ENCODE measurements around the gene UBE2O. TPM values are rescaled to one million over a fixed set of nuclear protein-coding genes. Genes with fewer than 3 reads are reported as not detected.

The UBE2O gene
- total and polyA plus RNA-seq, 2 donors (not counting 3 experiments of a cell fraction or from before 2014, with no cell fraction given), result 13.9 to 34.1 TPM

DNA sequence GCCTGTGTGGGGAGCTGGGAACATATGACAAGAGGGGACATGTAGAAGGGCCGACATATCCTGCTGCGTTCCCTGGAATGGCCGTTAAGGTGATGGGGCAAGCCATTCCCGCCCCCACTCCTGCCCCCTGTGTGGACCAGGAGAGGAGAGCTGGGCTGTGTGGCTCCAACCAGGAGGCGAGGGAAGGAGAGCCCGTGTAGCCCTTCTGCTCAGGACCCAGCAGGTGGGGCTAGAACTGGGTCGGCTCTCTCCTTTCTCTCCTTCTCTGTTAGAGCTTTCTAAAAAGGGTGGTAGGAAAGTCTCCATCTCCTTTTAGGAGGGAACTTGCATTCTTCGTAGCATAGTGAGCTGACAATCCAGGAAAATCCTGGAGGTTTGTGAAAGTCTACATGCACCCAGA, 55.8 kb downstream of the UBE2O start:
- TF ChIP-seq GATA2 (IDR thresholded peaks at IDR 0.05; ENCODE audit: insufficient read depth, insufficient read length, low read depth, low read length), result no peak
- TF ChIP-seq, protein P1, sequence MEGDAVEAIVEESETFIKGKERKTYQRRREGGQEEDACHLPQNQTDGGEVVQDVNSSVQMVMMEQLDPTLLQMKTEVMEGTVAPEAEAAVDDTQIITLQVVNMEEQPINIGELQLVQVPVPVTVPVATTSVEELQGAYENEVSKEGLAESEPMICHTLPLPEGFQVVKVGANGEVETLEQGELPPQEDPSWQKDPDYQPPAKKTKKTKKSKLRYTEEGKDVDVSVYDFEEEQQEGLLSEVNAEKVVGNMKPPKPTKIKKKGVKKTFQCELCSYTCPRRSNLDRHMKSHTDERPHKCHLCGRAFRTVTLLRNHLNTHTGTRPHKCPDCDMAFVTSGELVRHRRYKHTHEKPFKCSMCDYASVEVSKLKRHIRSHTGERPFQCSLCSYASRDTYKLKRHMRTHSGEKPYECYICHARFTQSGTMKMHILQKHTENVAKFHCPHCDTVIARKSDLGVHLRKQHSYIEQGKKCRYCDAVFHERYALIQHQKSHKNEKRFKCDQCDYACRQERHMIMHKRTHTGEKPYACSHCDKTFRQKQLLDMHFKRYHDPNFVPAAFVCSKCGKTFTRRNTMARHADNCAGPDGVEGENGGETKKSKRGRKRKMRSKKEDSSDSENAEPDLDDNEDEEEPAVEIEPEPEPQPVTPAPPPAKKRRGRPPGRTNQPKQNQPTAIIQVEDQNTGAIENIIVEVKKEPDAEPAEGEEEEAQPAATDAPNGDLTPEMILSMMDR (IDR thresholded peaks at IDR 0.05; ENCODE audit: extremely low read depth in 1 of 2, insufficient read depth in 1 of 2, low read depth in 1 of 2, low read length in 2 of 2), result peak in 1 of 2 donors; percentile 9
- Histone ChIP-seq H3K4me2 (ENCODE audit: insufficient read depth, low read length) (no peak overlapping the region), H3K4me1 (ENCODE audit: control insufficient read depth, extremely low read depth, insufficient read depth, low read length) (no peaks in the 10 kb centered on the region), H3K9me1 (replicated peaks; ENCODE audit: control insufficient read depth, extremely low read depth, insufficient read depth, low read length) (no peaks in the 10 kb centered on the region), H3K79me2 (ENCODE audit: control insufficient read depth, insufficient read depth, low read length) (no peaks in the 10 kb centered on the region), H3K36me3 (ENCODE audit: control insufficient read depth in 2 of 2, extremely low read depth in 1 of 2, insufficient read depth in 2 of 2, low read length in 2 of 2) (peaks cover 6 to 52% of the 10 kb centered on the region in 2 experiments), H3K4me3 (replicated peaks in 1 of 3; ENCODE audit: insufficient read depth in 1 of 3, low read depth in 1 of 3, low read length in 3 of 3) (no peak overlapping the region), H4K20me1 (replicated peaks; ENCODE audit: control insufficient read depth, extremely low read depth, insufficient read depth, low read length) (no peaks in the 10 kb centered on the region), H2AFZ (ENCODE audit: low read depth, low read length) (no peak overlapping the region), H3K9me3 (replicated peaks; ENCODE audit: control insufficient read depth, insufficient read depth, low read length) (no peaks in the 10 kb centered on the region), H3K9ac (replicated peaks; ENCODE audit: extremely low read depth, insufficient read depth, low read length) (no peak overlapping the region), H3K27ac (ENCODE audit: insufficient read depth, low read depth, low read length) (no peak overlapping the region), H3K27me3 (ENCODE audit: control insufficient read depth in 2 of 2, insufficient read depth in 2 of 2, low read length in 2 of 2) (no peaks in the 10 kb centered on the region)
- no peak for FAIRE-seq
- BruUV-seq (replicated peaks), result no TSS peak
- CTCF ChIA-PET, result interaction anchor here (0.7 to 4.7 kb wide), 22 partner anchors 8 to 215 kb away, joined by 3 to 155 read pairs (median 14); partner anchors contain the start of genes PRPSAP1, QRICH2 and SPHK1
- intact Hi-C loops (cut with micrococcal nuclease) (no loop called here), dilution Hi-C loops (cut with MboI; ENCODE audit: extremely low pct_ligation_motif_present, low sequenced_read_pairs) (no loop called here)
- POLR2A ChIA-PET, result no interaction called here
- no peak for DNase-seq (ENCODE audit: low read depth, low spot score)

DNA sequence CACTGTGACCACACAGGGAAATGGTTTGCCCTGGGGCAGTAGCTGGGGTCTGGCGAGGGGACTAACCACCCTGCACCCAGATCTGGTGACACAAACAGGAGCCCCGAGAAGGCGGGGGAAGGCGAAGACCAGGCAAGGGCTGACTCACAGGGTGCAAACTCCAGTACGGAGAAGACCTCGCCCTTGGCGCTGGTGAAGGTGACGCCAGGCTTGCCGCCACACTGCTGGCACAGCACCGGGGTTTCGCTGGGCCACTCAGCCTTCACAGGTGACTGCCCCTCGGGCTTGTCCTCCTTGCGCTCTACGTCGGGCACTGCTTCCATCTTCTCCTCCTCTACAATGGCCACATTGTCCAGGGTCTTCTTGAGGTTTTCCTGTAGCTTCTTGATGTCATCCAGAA, 57.0 kb downstream of the UBE2O start:
- dilution Hi-C loops (cut with MboI; ENCODE audit: extremely low pct_ligation_motif_present, low sequenced_read_pairs), result no loop called here
- no peak overlapping the region for H3K27ac ChIP-seq (ENCODE audit: insufficient read depth, low read depth, low read length)
- CTCF ChIA-PET, result interaction anchor here (4.1 to 4.7 kb wide), 2 partner anchors 9 to 94 kb away, joined by 99 to 155 read pairs; partner anchors contain the start of gene SPHK1
- no peaks in the 10 kb centered on the region for H3K4me1 ChIP-seq (ENCODE audit: control insufficient read depth, extremely low read depth, insufficient read depth, low read length)
- no peak for TF ChIP-seq POLR2AphosphoS5 (IDR thresholded peaks at IDR 0.05; ENCODE audit: insufficient read depth, low read depth, low read length)
- no peak for TF ChIP-seq EZH2 (IDR thresholded peaks at IDR 0.05; ENCODE audit: borderline replicate concordance, low read depth, low read length, severe bottlenecking)
- TF ChIP-seq, protein P2, sequence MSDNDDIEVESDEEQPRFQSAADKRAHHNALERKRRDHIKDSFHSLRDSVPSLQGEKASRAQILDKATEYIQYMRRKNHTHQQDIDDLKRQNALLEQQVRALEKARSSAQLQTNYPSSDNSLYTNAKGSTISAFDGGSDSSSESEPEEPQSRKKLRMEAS (IDR thresholded peaks at IDR 0.05; ENCODE audit: insufficient read depth, insufficient read length), result no peak
- H3K79me2 ChIP-seq (ENCODE audit: control insufficient read depth, insufficient read depth, low read length), result no peaks in the 10 kb centered on the region
- intact Hi-C loops (cut with micrococcal nuclease), result no loop called here
- peaks cover 9 to 55% of the 10 kb centered on the region in 2 experiments for H3K36me3 ChIP-seq (ENCODE audit: control insufficient read depth in 2 of 2, extremely low read depth in 1 of 2, insufficient read depth in 2 of 2, low read length in 2 of 2)
- no peak for FAIRE-seq
- POLR2A ChIA-PET, result no interaction called here
- no peak overlapping the region for H3K4me2 ChIP-seq (ENCODE audit: insufficient read depth, low read length)
- H3K4me3 ChIP-seq (replicated peaks in 1 of 3; ENCODE audit: insufficient read depth in 1 of 3, low read depth in 1 of 3, low read length in 3 of 3), result no peak overlapping the region
- H3K9ac ChIP-seq (replicated peaks; ENCODE audit: extremely low read depth, insufficient read depth, low read length), result no peak overlapping the region
- H4K20me1 ChIP-seq (replicated peaks; ENCODE audit: control insufficient read depth, extremely low read depth, insufficient read depth, low read length), result no peaks in the 10 kb centered on the region
- H2AFZ ChIP-seq (ENCODE audit: low read depth, low read length), result no peak overlapping the region
- no peaks in the 10 kb centered on the region for H3K9me1 ChIP-seq (replicated peaks; ENCODE audit: control insufficient read depth, extremely low read depth, insufficient read depth, low read length)
- no TSS peak for BruUV-seq (replicated peaks)
- no peaks in the 10 kb centered on the region for H3K9me3 ChIP-seq (replicated peaks; ENCODE audit: control insufficient read depth, insufficient read depth, low read length)
- DNase-seq (ENCODE audit: low read depth, low spot score), result no peak
- no peaks in the 10 kb centered on the region for H3K27me3 ChIP-seq (ENCODE audit: control insufficient read depth in 2 of 2, insufficient read depth in 2 of 2, low read length in 2 of 2)
